ENCODE measurements around the gene PWWP2B. TPM values are rescaled to one million over a fixed set of nuclear protein-coding genes. Genes with fewer than 3 reads are reported as not detected.
"Not testable (repeated sequence)": the region's sequence is repeated elsewhere in the genome, so short reads cannot be mapped to it uniquely, and the experiment has no call there.

PWWP2B gene
- total and polyA plus RNA-seq, 2 donors (not counting 3 experiments of a cell fraction or from before 2014, with no cell fraction given) = 4.6 to 11.8 TPM

DNA sequence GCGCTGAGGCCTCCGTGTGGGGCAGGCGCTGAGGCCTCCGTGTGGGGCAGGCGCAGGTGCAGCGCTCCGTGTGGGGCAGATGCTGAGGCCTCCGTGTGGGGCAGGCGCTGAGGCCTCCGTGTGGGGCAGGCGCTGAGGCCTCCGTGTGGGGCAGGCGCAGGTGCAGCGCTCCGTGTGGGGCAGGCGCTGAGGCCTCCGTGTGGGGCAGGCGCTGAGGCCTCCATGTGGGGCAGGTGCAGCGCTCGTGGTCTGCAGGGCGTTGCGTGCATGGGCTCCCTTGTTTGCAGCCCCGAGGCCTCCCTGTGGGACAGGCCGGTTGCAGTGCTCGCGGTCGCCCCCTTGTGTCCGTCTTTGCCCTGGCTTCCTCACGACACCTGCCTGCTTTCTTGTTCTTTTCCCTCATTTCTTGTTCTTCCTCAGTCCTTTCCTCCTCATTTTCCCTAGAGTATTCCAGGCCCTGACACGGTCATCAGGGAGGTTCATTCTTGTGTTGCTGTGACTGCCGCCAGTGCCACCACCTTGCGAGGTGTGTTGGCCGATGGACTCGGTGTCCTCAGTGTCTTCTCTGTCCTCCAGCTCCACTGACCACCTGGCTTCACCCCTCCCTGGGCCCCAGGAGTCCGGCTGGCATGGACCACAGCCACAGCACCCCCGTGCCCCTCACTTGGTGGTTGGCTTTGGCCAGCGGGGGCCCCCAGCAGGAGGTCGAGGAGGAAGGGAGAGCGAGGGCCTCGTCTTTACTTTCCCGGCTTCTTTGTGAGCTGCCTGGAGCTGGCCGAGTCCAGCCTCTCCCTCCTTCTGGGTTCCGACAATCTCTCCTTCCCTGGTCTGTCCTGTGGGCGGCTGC, 44.3 kb upstream of the PWWP2B start:
- H3K79me2 ChIP-seq (ENCODE audit: control insufficient read depth, insufficient read depth, low read length); H3K4me2 ChIP-seq (ENCODE audit: insufficient read depth, low read length); H3K9ac ChIP-seq (replicated peaks; ENCODE audit: extremely low read depth, insufficient read depth, low read length); H3K27ac ChIP-seq (ENCODE audit: insufficient read depth, low read depth, low read length); H4K20me1 ChIP-seq (replicated peaks; ENCODE audit: control insufficient read depth, extremely low read depth, insufficient read depth, low read length); H3K27me3 ChIP-seq (ENCODE audit: control insufficient read depth in 2 of 2, insufficient read depth in 2 of 2, low read length in 2 of 2); H2AFZ ChIP-seq (ENCODE audit: low read depth, low read length); BruUV-seq (replicated peaks); H3K36me3 ChIP-seq (ENCODE audit: control insufficient read depth in 2 of 2, extremely low read depth in 1 of 2, insufficient read depth in 2 of 2, low read length in 2 of 2); H3K4me1 ChIP-seq (ENCODE audit: control insufficient read depth, extremely low read depth, insufficient read depth, low read length); H3K4me3 ChIP-seq (replicated peaks in 1 of 3; ENCODE audit: insufficient read depth in 1 of 3, low read depth in 1 of 3, low read length in 3 of 3); H3K9me1 ChIP-seq (replicated peaks; ENCODE audit: control insufficient read depth, extremely low read depth, insufficient read depth, low read length); POLR2A ChIA-PET; dilution Hi-C loops (cut with MboI; ENCODE audit: extremely low pct_ligation_motif_present, low sequenced_read_pairs); H3K9me3 ChIP-seq (replicated peaks; ENCODE audit: control insufficient read depth, insufficient read depth, low read length): not testable (repeated sequence)
- peak; percentile 51 for DNase-seq (ENCODE audit: low read depth, low spot score)
- CTCF ChIA-PET = interaction anchor here (1.1 to 1.8 kb wide), 8 partner anchors 10 to 133 kb away, joined by 3 to 11 read pairs (median 4); partner anchors contain the start of gene STK32C
- intact Hi-C loops (cut with micrococcal nuclease) = loop anchor here (1.0 kb wide), 2 partner anchors 22 to 129 kb away; no protein-coding TSS in a partner anchor
- peak; percentile 65 to 91 for TF ChIP-seq CTCF (IDR thresholded peaks at IDR 0.05; ENCODE audit: extremely low read depth in 1 of 2, insufficient read depth in 1 of 2, low read depth in 1 of 2, low read length in 2 of 2)
- FAIRE-seq = peak; percentile 73
